GM18520 (cell line): ENCODE data around the gene AICDA.
"Not testable (repeated sequence)": the region's sequence is repeated elsewhere in the genome, so short reads cannot be mapped to it uniquely, and the experiment has no call there.

Experiments used
- ATAC-seq: cut with Tn5 transposase; IDR thresholded peaks from one replicate; pipeline ENCODE4 v1.9.1; 2021; ENCODE audit not compliant: unreplicated experiment

AICDA gene

DNA sequence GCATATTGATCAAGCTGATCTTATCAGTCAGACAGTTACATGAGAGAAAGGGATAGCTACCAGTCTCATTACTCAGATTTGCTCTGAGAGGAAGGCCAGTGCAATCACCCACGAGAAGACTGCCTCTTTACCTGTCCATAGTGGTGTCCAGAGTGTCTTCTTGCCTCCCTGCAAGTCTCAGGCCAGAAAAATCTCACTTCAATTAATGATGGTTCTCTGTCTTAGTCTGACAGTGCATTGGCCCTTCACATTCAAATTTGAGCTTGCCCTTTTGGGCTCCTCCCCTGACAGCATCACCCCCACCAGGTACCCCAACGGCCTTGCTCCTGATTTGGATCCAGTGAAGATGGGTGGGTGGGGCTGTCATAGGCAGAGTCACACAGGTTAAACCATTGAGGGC, at the start of gene AICDA:
TSS of gene AICDA (minus strand) at position 231 of the 400 bp plus-strand sequence. CDS start at position 139, 92 bp downstream.
- no peak for ATAC-seq

DNA sequence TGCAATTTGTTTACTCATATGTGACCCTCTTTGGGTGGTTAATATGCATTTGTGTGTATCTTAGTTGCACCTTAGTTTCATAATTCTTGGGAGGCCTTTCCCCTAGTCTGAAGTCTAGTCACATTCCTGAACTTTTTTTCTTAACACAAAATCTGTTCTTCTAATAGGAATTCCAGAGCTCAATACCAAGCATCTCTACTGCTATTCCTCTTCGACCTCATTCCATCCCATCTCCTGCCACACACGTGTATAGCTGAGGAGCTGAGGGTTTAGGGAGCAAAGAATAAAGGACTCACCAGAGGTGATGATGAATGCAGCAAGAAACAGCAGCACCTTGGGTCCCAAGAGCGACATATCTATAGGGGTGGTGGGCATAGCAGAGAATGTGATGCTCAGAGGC, 49.1 kb upstream of the AICDA start:
- ATAC-seq, result no peak

DNA sequence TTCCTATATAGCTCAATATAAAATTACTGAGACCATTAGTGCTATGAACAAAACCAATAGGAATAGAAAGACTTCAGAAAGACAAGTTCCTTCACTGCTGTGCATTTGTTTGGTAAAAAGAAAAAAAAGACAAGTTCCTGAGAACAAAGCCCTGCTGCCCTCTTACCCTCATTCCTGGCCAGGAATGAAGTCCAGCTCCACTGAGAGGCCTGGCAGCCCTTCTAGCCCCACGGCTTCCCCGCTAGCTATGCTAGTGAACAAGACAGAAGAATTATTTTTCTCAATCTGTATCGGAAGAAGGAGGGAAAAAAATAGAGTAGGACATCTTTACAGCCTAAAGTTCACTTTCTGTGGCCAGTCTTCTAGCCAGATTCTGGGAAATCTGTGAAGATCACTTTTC, 48.4 kb upstream of the AICDA start:
- no peak for ATAC-seq

DNA sequence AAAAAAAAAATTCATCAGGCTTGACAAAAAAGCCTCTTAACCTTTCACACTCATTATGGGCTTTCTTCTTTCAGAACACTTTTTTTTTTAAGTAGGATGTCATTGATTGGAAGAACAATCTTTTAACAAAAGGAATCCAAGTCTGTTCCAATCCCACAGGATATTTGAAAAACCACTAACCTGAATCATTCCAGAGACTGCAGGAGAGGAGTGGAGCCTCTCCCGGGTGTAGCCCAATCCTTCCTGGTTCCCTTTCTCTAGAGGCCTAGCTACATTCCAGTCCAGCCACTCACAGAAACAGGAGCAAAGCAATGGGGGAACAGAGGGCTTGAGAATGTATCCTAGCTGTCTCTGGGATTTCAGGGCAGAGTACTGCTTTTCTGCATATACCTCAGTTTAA, 45.7 kb upstream of the AICDA start:
- no peak for ATAC-seq

DNA sequence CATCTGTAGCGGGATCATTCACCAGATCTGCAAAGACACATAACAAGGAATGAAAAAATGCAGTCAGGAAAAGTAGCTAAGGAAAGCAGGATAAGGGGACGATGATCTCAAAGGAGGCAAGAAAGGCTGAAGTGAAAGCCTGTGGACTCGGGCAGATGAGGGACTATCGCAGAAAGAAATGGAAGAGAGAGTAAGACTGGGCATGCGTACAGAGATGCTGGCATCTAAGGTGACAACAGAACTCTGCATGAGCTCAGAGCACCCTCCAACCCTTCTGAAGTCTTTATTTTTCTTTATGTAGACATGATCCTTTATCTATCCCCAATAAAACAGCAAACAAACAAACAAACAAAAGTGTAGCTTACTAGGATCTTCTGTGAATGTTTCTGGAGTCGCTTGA, 42.8 kb upstream of the AICDA start:
- ATAC-seq, result no peak

DNA sequence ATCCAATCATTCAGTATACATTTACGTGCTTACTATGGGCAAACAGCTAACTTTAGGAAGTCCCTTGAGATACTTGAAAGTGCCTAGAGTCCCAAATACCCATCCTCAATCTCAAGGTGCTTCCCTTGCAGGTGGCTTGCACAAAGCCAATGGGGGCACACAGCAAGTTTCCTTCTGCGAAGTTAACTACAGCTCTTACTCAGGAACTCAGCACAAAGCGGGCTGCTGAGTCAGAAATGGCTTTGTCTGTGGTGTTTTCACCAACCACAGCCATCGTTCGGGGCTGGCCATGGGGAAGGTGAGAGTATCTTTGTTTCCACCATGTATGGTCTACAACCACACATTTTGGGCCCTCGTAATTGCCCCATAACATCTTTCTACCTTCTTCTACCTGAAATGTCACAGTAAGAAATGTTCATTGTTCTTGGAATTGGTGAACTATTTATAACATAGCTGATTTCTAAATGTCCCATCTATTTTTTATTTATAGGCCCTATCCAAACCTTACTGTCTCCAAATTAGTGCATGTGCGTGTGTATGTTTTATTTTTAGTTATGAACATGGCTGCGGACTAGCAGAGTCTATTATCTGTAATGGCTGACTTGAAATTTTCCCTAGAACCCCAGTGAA, 36.0 kb upstream of the AICDA start:
- ATAC-seq, result peak; percentile 67

DNA sequence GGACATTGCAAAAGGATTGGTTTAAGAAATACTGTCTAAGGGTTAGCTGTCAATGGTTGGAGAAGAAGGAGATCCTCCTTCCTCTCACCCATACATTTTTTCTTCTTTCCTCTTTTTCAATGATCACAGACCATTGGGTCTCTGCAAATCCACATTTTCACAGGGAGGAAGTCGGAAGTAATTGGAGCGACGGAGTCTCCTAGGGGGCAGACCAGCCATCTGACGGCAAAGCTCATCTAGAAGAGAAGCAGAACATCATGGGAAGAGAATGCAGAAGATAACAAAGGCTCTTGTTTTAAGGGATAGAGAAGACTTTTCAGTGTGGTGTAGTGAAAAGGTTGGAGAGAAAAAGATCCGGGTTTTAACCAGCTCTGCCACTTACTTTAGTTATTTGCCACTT, 35.3 kb upstream of the AICDA start:
- ATAC-seq, result no peak

DNA sequence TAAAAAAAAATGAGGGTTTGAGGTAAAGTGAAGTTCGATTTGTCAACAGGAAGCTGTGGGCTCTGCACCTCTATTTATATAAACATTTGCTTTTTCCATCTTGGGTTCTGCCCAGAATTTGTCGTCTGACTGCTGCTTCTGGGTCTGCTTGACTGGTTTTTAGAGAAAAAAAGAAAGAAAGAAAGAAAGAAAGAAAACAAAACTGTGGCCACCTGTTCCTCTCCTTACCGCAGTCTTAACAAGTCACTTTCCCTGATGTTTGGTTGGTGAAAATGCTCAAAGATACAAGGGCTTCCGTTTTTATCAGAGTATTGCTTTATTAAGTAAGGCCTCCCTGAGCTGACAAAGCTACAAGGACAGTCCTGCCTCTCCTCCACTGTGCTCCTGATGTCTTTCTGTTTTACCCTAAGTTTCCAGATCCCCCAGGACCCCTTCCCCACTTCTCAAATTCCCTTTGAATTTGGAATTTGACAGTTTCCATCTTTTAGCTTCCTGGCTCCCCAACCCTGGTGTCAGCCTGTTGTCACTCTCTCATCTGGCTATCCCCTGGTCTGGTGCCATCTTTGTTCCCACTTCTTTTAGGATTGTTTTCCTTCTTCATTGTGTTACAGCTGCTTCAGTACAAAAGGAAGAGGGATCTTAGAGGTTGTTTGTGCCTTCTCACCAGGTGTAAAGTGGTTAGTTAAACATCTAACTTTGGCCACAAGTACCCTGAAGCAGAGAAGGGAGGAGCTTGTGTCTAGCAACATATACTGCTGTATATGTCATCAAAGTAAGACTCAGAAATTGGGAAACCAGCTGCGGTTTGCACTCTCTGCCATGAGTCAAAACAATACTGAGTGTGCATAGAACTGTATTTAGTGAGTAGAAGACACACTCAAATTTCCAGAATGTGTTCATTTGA, 31.9 kb upstream of the AICDA start:
- ATAC-seq, result peak; percentile 54

DNA sequence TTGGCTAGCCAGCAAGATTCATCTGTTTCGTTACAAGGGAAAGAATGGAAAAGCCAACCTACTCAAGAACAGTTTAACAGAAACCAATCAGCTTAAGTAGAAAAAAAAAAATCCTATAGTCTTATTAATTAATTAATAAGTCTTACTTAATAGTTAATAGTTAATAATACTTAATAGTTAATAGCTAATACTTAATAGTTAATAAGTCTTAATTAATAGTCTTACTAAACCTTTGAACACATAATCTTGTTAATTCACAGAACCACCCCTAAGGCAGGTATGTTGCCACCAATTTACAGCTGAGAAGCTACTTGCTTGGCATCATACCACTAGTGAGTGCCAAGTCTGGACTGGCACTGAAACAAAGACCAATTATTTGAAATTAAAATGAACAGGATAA, 30.1 kb upstream of the AICDA start:
- no peak for ATAC-seq

DNA sequence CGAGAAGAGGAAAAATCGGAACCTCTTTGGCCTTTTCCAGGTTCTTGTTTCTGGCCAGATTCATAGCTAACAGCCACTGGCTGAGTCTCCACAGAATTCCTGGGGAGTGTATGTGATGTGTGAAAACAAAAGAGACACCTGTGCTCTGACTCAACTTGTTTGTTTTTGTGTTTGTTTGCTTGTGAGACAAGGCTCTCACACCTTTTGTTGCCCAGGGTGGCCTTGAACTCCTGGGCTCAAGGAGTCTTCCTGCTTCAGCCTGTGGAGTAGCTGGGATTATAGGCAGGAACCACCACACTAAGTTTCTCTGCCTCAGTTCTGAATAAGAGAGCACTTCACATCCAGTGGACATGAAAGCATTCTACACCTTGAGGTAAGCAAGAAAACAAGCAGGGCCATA, 27.3 kb upstream of the AICDA start:
- ATAC-seq, result no peak

DNA sequence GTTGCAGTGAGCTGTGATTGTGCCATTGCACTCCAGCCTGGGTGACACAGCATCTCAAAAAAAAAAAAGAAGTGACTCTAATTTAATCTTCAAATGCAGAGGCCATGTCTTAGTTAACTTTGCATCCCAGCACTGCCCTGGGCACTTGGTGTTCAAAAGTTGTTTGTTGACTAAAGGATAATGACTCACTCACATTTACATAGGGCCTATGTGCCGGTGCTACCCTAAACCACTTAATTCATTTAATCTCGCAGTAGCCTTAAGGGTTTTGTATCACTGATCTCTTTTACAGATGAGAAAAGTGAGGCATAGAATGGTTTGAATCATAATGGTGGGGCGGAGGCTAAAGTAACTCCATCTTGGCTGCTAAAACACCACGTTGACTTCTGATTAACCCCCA, 26.3 kb upstream of the AICDA start:
- no peak for ATAC-seq

DNA sequence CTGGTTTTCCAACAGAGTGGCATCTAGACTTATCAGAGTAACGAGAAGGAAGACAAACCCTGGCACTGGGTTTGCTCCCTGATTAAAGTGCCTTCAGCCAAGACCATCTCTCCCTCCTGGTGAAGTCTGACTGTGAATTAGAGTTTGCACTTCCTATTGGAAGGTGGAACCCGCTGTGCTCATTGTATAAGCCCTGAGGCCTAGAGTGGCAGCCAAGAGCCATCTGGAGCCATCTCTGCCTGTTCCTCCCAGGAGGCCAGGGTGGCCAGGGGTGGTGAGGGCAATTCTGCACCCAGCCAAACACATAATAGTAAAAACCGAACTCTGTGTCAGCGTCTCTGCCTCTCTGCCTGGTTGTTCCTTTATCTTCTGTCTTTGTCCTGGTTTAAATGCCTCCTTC, 25.0 kb upstream of the AICDA start:
- ATAC-seq, result no peak

DNA sequence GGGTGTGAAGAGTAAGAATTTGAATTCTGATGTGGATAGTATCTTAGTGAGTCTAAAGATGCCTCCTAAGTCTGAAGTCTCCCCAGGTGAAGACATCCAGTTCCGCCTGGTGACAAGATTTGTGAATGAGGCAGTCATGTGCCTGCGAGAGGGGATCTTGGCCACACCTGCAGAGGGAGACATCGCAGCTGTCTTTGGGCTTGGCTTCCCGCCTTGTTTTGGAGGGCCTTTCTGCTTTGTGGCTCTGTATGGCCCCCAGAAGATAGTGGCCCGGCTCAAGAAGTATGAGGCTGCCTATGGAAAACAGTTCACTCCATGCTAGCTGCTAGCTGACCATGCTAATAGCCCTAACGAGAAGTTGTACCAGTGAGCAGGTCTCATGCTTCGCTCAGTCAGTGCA, 24.6 kb upstream of the AICDA start:
- no peak for ATAC-seq

DNA sequence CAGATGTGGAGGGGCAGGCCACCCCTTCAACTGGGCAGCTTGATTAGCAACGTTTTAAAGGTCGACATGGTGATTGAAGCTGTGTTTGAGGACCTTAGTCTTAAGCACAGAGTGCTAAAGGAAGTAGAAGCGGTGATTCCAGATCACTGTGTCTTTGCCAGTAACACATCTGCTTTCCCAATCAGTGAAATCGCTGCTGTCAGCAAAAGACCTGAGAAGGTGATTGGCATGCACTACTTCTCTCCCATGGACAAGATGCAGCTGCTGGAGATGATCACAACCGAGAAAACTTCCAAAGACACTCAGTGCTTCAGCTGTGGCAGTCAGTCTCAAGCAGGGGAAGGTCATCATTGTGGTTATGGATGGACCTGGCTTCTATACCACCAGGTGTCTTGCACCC, 23.9 kb upstream of the AICDA start:
- no peak for ATAC-seq

DNA sequence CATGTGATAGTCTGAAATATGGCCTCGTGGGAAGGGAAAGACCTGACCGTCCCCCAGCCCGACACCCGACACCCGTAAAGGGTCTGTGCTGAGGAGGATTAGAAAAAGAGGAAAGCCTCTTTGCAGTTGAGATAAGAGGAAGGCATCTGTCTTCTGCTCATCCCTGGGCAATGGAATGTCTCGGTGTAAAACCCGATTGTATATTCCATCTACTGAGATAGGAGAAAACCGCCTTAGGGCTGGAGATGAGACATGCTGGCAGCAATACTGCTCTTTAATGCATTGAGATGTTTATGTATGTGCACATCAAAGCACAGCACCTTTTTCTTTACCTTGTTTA, 23.3 kb upstream of the AICDA start:
- not testable (repeated sequence) for ATAC-seq

DNA sequence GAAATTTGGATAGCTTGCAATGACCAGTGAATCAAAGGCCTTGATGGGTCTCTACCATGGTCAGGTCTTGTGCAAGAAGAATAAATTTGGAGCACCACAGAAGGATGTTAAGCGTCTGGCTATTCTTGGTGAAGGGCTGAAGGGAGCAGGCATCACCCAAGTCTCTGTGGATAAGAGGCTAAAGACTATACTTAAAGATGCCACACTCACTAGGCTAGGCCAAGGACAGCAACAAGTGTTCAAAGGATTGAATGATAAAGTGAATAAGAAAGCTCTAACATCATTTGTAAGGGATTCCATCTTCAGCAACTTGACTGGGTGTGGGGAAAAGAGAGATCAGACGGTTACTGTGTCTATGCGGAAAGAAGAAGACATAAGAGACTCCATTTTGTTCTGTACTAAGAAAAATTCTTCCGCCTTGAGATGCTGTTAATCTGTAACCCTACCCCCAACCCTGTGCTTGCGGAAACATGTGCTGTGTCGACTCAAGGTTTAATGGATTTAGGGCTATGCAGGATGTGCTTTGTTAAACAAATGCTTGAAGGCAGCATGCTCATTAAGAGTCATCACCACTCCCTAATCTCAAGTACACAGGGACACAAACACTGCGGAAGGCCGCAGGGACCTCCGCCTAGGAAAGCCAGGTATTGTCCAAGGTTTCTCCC, 22.8 kb upstream of the AICDA start:
- ATAC-seq, result not testable (repeated sequence)

DNA sequence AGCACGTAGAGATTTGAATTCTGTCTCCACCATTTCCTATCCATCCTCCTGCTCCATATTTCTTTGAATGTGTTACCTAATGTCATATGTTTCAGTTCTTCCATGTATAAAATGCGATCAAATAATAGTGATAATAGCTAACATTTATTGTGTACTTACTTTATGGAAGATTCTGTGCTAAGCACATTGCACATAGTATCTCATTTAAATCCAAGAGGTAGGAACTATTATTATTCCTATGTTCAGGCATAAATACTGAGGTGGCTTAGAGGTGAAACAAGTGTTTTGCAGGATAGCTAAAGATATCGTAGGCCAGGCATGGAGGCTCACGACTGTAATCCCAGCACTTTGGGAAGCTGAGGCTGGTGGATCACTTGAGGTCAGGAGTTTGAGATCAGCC, 17.5 kb upstream of the AICDA start:
- no peak for ATAC-seq

DNA sequence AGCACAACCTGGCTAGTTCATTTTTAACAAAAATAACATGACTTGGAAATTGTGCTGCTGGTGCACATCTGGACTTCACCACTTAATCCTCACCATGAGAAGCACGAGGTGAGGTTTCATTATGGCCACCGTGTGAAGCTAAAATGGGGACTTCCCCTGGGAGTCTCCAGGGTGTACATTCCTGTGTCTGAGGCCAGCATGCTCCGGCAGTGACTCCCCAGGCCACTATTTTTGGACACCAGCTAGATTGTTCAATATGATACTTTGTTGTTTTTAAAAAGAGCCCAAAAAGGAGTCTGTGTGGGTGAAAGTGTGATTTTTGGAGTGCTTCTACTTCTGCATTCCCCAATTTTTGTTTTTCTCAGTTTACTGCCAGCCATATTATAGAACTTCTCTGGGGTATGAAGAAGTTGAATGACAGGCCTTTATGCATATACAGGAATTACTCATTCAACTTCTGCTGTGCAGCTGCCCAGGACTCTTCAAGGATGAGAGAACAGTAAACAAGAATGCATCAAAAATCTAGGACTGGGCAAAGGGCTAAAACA, 16.9 kb upstream of the AICDA start:
- peak; percentile 91 for ATAC-seq

DNA sequence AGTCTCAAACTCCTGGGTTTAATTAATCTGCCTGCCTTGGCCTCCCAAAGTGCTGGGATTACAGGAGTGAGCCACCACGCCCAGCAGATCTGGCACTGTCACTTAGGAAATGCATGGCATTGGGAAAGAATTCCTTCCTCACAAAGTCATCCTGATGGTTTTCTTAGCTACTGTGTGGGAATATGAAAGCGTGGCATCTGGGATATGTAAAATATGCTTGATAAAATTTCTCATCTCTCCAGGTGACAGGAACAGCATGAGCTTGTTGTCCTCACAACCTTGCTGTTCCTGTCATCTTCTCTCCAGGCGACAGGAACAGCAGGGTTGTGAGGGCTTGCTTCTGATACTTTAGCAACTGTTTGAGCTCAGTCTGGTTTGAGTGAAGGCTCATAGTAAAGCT, 16.1 kb upstream of the AICDA start:
- ATAC-seq, result no peak

DNA sequence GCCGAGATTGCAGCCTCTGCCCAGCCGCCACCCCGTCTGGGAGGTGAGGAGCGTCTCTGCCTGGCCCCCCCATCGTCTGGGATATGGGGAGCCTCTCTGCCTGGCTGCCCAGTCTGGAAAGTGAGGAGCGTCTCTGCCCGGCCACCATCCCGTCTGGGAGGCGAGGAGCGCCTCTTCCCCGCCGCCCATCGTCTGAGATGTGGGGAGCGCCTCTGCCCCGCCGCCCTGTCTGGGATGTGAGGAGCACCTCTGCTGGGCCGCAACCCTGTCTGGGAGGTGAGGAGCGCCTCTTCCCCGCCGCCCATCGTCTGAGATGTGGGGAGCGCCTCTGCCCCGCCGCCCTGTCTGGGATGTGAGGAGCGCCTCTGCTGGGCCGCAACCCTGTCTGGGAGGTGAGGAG, 12.1 kb upstream of the AICDA start:
- not testable (repeated sequence) for ATAC-seq

DNA sequence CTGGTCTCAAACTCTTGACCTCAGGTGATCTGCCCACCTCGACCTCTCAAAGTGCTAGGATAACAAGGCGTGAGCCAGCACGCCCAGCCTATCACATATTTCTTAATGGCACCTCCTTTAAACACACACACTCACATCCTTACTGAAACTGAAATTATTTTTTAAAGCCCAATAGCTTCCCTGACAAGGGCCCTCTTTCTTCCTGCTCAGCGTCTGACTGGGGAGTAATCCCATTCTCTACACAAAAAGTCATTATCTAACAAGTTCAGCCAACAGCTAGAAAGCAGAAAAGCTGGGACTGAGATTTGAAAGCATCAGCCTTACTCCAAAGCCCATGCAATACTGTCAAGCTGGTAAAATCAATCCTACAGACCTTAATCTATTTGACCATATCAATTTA, 10.0 kb upstream of the AICDA start:
- no peak for ATAC-seq

DNA sequence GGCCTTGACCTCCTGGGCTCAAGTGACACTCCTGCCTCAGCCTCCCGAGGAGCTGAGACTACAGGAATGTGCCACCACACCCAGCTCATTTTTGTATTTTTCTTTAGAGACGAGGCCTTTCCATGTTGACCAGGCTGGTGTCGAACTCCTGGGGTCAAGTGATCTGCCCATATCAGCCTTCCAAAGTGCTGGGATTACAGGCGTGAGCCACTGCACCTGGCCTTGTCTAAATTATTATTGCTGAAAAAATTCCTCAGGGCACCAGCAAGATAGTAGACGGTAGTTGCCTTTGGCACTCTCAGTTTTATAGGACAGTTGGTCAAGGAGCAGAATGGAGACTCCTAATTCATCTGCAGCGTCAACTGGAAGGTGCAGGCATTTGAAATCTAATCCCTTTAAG, 2.5 kb upstream of the AICDA start:
- ATAC-seq, result no peak
